GM19023 (cell line): ENCODE data around the gene SPINK1.
"Not testable (repeated sequence)": the region's sequence is repeated elsewhere in the genome, so short reads cannot be mapped to it uniquely, and the experiment has no call there.

Experiments used
- ATAC-seq: cut with Tn5 transposase; IDR thresholded peaks from one replicate; pipeline ENCODE4 v1.9.1; 2021; ENCODE audit warnings: mild to moderate bottlenecking, moderate library complexity; ENCODE audit not compliant: unreplicated experiment

The SPINK1 gene

GRCh38 chr5:147809830-147810666 is 21.4 kb downstream of the SPINK1 start:
- ATAC-seq, result no peak

GRCh38 chr5:147805030-147805454 is 26.4 kb downstream of the SPINK1 start:
- ATAC-seq, result peak; percentile 79

GRCh38 chr5:147804334-147804733 is 27.1 kb downstream of the SPINK1 start:
- ATAC-seq, result no peak

GRCh38 chr5:147803926-147804325 is 27.5 kb downstream of the SPINK1 start:
- no peak for ATAC-seq

- not testable (repeated sequence) for ATAC-seq
Observed at GRCh38 chr5:147803161-147803560, 28.3 kb downstream of the SPINK1 start.

- no peak for ATAC-seq
Observed at GRCh38 chr5:147801461-147801860, 30.0 kb downstream of the SPINK1 start.

GRCh38 chr5:147800491-147800890 is 31.0 kb downstream of the SPINK1 start:
- no peak for ATAC-seq

GRCh38 chr5:147796556-147797308 is 34.7 kb downstream of the SPINK1 start:
- no peak for ATAC-seq

GRCh38 chr5:147791181-147791580 is 40.3 kb downstream of the SPINK1 start:
- ATAC-seq, result no peak

GRCh38 chr5:147789820-147790219 is 41.7 kb downstream of the SPINK1 start:
- ATAC-seq, result no peak

GRCh38 chr5:147788023-147788422 is 43.4 kb downstream of the SPINK1 start:
- ATAC-seq, result no peak

GRCh38 chr5:147786142-147786541 is 45.3 kb downstream of the SPINK1 start:
- ATAC-seq, result no peak

GRCh38 chr5:147784146-147784987 is 47.1 kb downstream of the SPINK1 start:
- ATAC-seq, result no peak

GRCh38 chr5:147782110-147783028 is 49.1 kb downstream of the SPINK1 start, which contains the start of gene JAKMIP2:
Gene JAKMIP2, minus strand, starts transcription at chr5:147782728. Its CDS starts 110,922 bp downstream, at chr5:147671806.
- peak; percentile 85 for ATAC-seq

- ATAC-seq, result no peak
Observed at GRCh38 chr5:147780924-147781573, 50.4 kb downstream of the SPINK1 start.

GRCh38 chr5:147779694-147780093 is 51.8 kb downstream of the SPINK1 start:
- no peak for ATAC-seq

- ATAC-seq, result no peak
Observed at GRCh38 chr5:147776989-147777388, 54.5 kb downstream of the SPINK1 start.
